ENCODE results near the gene STARD8. TPM values are rescaled to one million over a fixed set of nuclear protein-coding genes. Genes with fewer than 3 reads are reported as not detected.
"Not testable (repeated sequence)": the region's sequence is repeated elsewhere in the genome, so short reads cannot be mapped to it uniquely, and the experiment has no call there.

The STARD8 gene
- total RNA-seq, 1 experiment from 2014 or later, result 0.34 TPM

GRCh38 chrX:68652326-68653170, 5.1 kb downstream of the STARD8 start:
- in situ Hi-C loops (cut with HindIII; ENCODE audit: low pct_unique_long_range_greater_than_20kb, low sequenced_read_pairs), result no loop called here
- DNase-seq (ENCODE audit: low read depth, low spot score), result peak; percentile 2

- no peak for DNase-seq (ENCODE audit: low read depth, low spot score)
- in situ Hi-C loops (cut with HindIII; ENCODE audit: low pct_unique_long_range_greater_than_20kb, low sequenced_read_pairs), result no loop called here
These were observed 7.2 kb downstream of the STARD8 start for GRCh38 chrX:68654693-68655092.

- DNase-seq (ENCODE audit: low read depth, low spot score); in situ Hi-C loops (cut with HindIII; ENCODE audit: low pct_unique_long_range_greater_than_20kb, low sequenced_read_pairs): not testable (repeated sequence)
These were observed 9.0 kb downstream of the STARD8 start for GRCh38 chrX:68656473-68656872.

GRCh38 chrX:68658530-68658929, 11.1 kb downstream of the STARD8 start:
- in situ Hi-C loops (cut with HindIII; ENCODE audit: low pct_unique_long_range_greater_than_20kb, low sequenced_read_pairs), result no loop called here
- DNase-seq (ENCODE audit: low read depth, low spot score), result no peak

GRCh38 chrX:68659385-68659784, 11.9 kb downstream of the STARD8 start:
- DNase-seq (ENCODE audit: low read depth, low spot score), result no peak
- in situ Hi-C loops (cut with HindIII; ENCODE audit: low pct_unique_long_range_greater_than_20kb, low sequenced_read_pairs), result no loop called here

GRCh38 chrX:68659786-68660185, 12.3 kb downstream of the STARD8 start:
- DNase-seq (ENCODE audit: low read depth, low spot score), result no peak
- in situ Hi-C loops (cut with HindIII; ENCODE audit: low pct_unique_long_range_greater_than_20kb, low sequenced_read_pairs), result no loop called here

- peak; percentile 32 for DNase-seq (ENCODE audit: low read depth, low spot score)
- in situ Hi-C loops (cut with HindIII; ENCODE audit: low pct_unique_long_range_greater_than_20kb, low sequenced_read_pairs), result no loop called here
These were observed 13.3 kb downstream of the STARD8 start for GRCh38 chrX:68660746-68661145.

- in situ Hi-C loops (cut with HindIII; ENCODE audit: low pct_unique_long_range_greater_than_20kb, low sequenced_read_pairs), result no loop called here
- no peak for DNase-seq (ENCODE audit: low read depth, low spot score)
These were observed 18.0 kb downstream of the STARD8 start for GRCh38 chrX:68665502-68665901.

- no peak for DNase-seq (ENCODE audit: low read depth, low spot score)
- in situ Hi-C loops (cut with HindIII; ENCODE audit: low pct_unique_long_range_greater_than_20kb, low sequenced_read_pairs), result no loop called here
These were observed 19.1 kb downstream of the STARD8 start for GRCh38 chrX:68666580-68666979.

- in situ Hi-C loops (cut with HindIII; ENCODE audit: low pct_unique_long_range_greater_than_20kb, low sequenced_read_pairs), result no loop called here
- DNase-seq (ENCODE audit: low read depth, low spot score), result no peak
These were observed 21.8 kb downstream of the STARD8 start for GRCh38 chrX:68669094-68669860.

GRCh38 chrX:68669871-68670270, 22.4 kb downstream of the STARD8 start:
- no peak for DNase-seq (ENCODE audit: low read depth, low spot score)
- in situ Hi-C loops (cut with HindIII; ENCODE audit: low pct_unique_long_range_greater_than_20kb, low sequenced_read_pairs), result no loop called here

- in situ Hi-C loops (cut with HindIII; ENCODE audit: low pct_unique_long_range_greater_than_20kb, low sequenced_read_pairs), result no loop called here
- no peak for DNase-seq (ENCODE audit: low read depth, low spot score)
These were observed 23.8 kb downstream of the STARD8 start for GRCh38 chrX:68671221-68671620.

- DNase-seq (ENCODE audit: low read depth, low spot score), result no peak
- in situ Hi-C loops (cut with HindIII; ENCODE audit: low pct_unique_long_range_greater_than_20kb, low sequenced_read_pairs), result no loop called here
These were observed 25.3 kb downstream of the STARD8 start for GRCh38 chrX:68672581-68673318.

- in situ Hi-C loops (cut with HindIII; ENCODE audit: low pct_unique_long_range_greater_than_20kb, low sequenced_read_pairs), result no loop called here
- DNase-seq (ENCODE audit: low read depth, low spot score), result no peak
These were observed 28.1 kb downstream of the STARD8 start for GRCh38 chrX:68675571-68675970.

- in situ Hi-C loops (cut with HindIII; ENCODE audit: low pct_unique_long_range_greater_than_20kb, low sequenced_read_pairs), result no loop called here
- no peak for DNase-seq (ENCODE audit: low read depth, low spot score)
These were observed 28.9 kb downstream of the STARD8 start for GRCh38 chrX:68676335-68676734.

GRCh38 chrX:68677998-68678397, 30.5 kb downstream of the STARD8 start:
- in situ Hi-C loops (cut with HindIII; ENCODE audit: low pct_unique_long_range_greater_than_20kb, low sequenced_read_pairs), result no loop called here
- no peak for DNase-seq (ENCODE audit: low read depth, low spot score)

- in situ Hi-C loops (cut with HindIII; ENCODE audit: low pct_unique_long_range_greater_than_20kb, low sequenced_read_pairs), result no loop called here
- DNase-seq (ENCODE audit: low read depth, low spot score), result no peak
These were observed 34.0 kb downstream of the STARD8 start for GRCh38 chrX:68681443-68681941.

GRCh38 chrX:68682790-68683189, 35.3 kb downstream of the STARD8 start:
- no peak for DNase-seq (ENCODE audit: low read depth, low spot score)
- in situ Hi-C loops (cut with HindIII; ENCODE audit: low pct_unique_long_range_greater_than_20kb, low sequenced_read_pairs), result no loop called here
